GM19463 (cell line): ENCODE results near the gene TMEM239.

Experiments
- ATAC-seq: cut with Tn5 transposase; IDR thresholded peaks from one replicate; pipeline ENCODE4 v1.9.1; 2021; ENCODE audit warnings: mild to moderate bottlenecking, moderate library complexity; ENCODE audit not compliant: unreplicated experiment

TMEM239 gene

DNA sequence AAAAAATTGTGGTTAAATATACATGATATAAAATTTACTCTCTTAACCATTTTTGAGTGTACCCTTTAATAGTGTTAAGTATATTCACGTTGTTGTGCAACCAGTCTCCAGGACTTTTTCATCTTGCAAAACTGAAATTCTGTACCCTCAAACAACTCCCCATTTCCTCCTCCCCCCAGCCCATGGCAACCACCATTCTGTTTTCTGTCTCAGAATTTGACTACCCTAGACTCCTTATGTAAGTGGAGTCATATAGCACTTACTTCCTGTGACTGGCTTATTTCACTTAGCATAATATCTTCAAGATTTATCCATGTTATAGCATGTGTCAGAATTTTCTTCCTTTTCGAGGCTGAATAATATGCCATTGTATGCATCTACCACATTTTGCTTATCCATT, 29.4 kb downstream of the TMEM239 start:
- no peak for ATAC-seq

GRCh38 chr20:2846698-2847097, 30.5 kb downstream of the TMEM239 start:
- ATAC-seq: no peak

DNA sequence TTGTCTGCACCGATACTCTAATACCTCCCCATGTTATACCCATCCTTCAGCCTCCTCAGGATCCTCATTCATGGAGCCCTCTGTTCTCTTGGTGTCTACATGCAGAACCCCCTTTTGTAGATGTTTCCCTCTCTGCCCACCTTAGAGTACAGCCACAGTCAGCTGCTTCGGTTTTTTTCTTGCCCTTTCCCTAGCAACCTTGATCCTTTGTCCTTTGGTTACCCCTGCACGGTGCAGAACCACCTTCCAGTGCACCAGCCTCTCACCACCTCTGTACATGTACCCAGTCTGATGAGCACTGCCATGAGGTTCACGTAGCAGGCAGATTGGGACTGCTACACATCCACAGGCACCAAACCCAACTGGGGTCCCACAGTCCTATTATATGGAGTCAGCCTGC, 31.6 kb downstream of the TMEM239 start:
- ATAC-seq: no peak

GRCh38 chr20:2849529-2849928, 33.4 kb downstream of the TMEM239 start:
- ATAC-seq: no peak

GRCh38 chr20:2851086-2851485, 34.9 kb downstream of the TMEM239 start:
- no peak for ATAC-seq

GRCh38 chr20:2858591-2858990, 42.4 kb downstream of the TMEM239 start:
- no peak for ATAC-seq

DNA sequence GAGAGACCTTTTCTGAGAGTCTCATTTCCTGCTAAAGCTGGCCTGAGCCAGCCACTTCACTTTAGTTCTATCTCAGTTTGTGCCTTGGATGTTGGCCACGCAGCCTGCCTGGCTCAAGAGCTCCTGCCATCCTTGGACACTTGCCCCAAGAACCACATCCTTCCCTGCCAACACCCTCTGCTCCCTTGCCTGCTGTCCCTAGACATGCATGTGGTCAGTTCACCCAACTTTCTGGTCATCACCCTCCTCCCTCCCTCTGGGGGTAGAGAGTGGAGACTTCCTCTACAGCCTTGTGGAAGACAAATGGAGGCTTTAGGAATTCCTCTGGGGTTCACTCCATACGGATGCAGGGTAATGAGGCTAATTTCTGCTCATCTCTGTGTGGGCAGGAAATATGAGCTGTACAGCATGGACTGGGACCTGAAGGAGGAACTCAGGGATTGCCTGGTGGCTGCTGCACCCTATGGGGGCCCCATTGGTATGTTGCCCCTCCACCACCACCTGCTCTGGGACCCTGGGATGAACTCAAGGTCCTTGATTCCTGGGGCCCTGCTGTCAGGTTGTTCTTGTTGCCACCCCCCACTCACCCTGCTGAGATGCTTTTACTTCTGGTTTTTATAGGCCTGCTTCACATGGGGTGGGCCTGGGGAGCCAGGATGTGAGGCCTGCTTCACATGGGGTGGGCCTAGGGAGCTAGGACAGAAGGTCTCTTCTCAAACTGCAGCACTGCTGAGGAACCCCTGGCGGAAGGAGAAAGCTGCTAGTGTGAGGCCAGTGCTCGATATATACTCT, 43.4 kb downstream of the TMEM239 start:
- ATAC-seq: no peak

GRCh38 chr20:2864626-2865025, 48.5 kb downstream of the TMEM239 start:
- no peak for ATAC-seq

DNA sequence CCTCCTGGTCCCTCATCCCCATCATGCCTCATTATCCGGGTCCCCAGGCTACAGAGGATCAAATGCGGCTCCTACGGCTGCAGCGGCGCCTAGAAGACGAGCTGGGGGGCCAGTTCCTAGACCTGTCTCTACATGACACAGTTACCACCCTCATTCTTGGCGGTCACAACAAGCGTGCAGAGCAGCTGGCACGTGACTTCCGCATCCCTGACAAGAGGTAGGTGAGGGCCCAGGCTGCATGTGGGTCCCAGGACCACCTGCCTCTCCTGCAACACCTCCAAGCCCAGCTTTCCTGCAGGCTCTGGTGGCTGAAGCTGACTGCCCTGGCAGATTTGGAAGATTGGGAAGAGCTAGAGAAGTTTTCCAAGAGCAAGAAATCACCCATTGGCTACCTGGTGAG, 48.9 kb downstream of the TMEM239 start:
- no peak for ATAC-seq

- ATAC-seq: no peak
Observed at GRCh38 chr20:2865630-2866029, 49.5 kb downstream of the TMEM239 start.

GRCh38 chr20:2866236-2866635, 50.1 kb downstream of the TMEM239 start:
- ATAC-seq: no peak

DNA sequence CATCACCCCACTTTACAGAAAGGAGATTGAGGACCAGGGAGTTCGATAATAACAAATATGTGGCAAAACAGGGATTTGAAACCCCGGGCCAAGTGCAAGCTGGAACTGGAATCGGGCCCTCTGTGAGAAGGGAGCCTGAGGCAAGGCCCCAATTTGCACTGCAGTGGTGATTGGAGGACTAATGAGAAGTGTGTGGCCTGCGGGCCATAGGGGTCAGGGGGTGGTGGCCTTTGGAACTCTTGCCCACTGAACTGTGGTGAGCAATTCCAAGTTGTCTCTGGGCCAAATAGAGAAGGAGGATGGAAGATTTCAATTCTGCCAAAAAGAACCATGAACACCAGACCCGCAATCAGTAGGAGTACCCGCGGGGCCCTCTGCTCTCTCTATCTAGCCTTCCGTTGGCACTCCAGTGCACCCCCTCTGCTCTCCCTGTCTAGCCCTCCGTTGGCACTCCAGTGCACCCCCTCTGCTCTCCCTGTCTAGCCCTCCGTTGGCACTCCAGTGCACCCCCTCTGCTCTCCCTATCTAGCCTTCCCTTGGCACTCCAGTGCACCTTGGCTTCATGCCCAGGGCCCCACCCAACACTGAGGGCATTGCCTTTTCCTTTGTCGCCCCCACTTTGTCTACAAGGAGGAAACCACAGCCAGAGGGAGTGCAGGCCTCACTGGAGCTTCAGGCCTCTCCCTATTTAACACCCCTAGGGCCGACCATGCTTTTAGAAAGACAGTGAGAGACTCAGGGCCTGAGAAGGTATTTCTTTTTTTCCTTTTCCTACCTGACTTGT, 51.1 kb downstream of the TMEM239 start:
- no peak for ATAC-seq
